Endothelial cell (in vitro differentiated cells): ENCODE results near the gene UBE2Z. TPM values are rescaled to one million over a fixed set of nuclear protein-coding genes. Genes with fewer than 3 reads are reported as not detected.
"Not testable (repeated sequence)": the region's sequence is repeated elsewhere in the genome, so short reads cannot be mapped to it uniquely, and the experiment has no call there.

Experiments used
- DNase-seq: peaks from one replicate; pipeline ENCODE4 v3.0.0; 2021; ENCODE audit warnings: low spot score
- H3K27ac Mint-ChIP-seq: one replicate; pipeline ENCODE4 v1.8.0; 2021; ENCODE audit warnings: mixed read lengths, inconsistent platforms; ENCODE audit not compliant: unreplicated experiment
- H3K27me3 Mint-ChIP-seq: one replicate; pipeline ENCODE4 v1.8.0; 2021; ENCODE audit warnings: mild to moderate bottlenecking, moderate library complexity, mixed read lengths, inconsistent platforms; ENCODE audit not compliant: unreplicated experiment
- H3K36me3 Mint-ChIP-seq: one replicate; pipeline ENCODE4 v1.8.0; 2021; ENCODE audit warnings: mild to moderate bottlenecking, low read depth, mixed read lengths, inconsistent platforms; ENCODE audit not compliant: unreplicated experiment
- H3K4me1 Mint-ChIP-seq: one replicate; pipeline ENCODE4 v1.8.0; 2021; ENCODE audit warnings: mild to moderate bottlenecking, mixed read lengths, inconsistent platforms; ENCODE audit not compliant: unreplicated experiment
- H3K4me3 Mint-ChIP-seq: one replicate; pipeline ENCODE4 v1.8.0; 2021; ENCODE audit warnings: mild to moderate bottlenecking, mixed read lengths, inconsistent platforms; ENCODE audit not compliant: unreplicated experiment
- H3K9me3 Mint-ChIP-seq: one replicate; pipeline ENCODE4 v1.8.0; 2021; ENCODE audit warnings: mixed read lengths, inconsistent platforms; ENCODE audit not compliant: unreplicated experiment
- CTCF ChIP-seq: fragments of 200-600 bp; sonication (generic); IDR thresholded peaks from one replicate; pipeline ENCODE4 v1.5.0; 2021; ENCODE audit warnings: antibody characterized with exemption; ENCODE audit not compliant: unreplicated experiment
- total RNA-seq: library from RNA; stranded (reverse); fragmentation: NEBNext Ultra II Directional; extraction: Animal tissue kit (Norgen Biotek cat#: 25700); gene quantifications from one replicate; pipeline ENCODE4 v1.2.1, GENCODE V29; 2021; ENCODE audit not compliant: unreplicated experiment

Gene UBE2Z
- total RNA-seq, 1 donor from 2014 or later = 81.8 TPM

DNA sequence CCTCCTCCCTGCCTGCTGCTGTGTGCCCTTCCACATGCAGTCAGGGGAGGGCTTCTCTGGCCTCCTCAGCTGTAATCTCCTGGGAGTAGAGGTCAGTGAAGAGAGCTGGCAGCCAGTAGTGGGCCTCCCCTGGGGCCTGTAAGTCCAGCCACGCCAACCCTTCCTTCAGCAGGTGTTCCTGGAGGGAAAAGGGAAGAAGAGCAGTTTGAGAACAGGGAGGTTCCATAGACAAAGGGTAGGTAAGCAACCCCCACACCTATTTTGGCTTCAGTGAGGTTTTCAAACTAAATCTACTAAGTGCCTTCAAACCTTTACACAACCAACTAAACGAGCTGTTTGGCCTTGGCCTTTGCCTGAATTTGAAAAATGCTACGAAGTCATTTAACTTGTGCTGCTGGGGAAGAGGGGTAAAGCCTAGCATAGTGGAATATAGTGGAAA is 22.2 kb downstream of the UBE2Z start:
- H3K9me3 Mint-ChIP-seq = no peaks in the 10 kb centered on the region
- peaks cover 40% of the 10 kb centered on the region for H3K36me3 Mint-ChIP-seq
- H3K27ac Mint-ChIP-seq = no peak overlapping the region
- H3K27me3 Mint-ChIP-seq = no peaks in the 10 kb centered on the region
- peaks cover 9% of the 10 kb centered on the region for H3K4me1 Mint-ChIP-seq
- no peak for TF ChIP-seq CTCF
- no peak overlapping the region for H3K4me3 Mint-ChIP-seq
- DNase-seq = no peak

DNA sequence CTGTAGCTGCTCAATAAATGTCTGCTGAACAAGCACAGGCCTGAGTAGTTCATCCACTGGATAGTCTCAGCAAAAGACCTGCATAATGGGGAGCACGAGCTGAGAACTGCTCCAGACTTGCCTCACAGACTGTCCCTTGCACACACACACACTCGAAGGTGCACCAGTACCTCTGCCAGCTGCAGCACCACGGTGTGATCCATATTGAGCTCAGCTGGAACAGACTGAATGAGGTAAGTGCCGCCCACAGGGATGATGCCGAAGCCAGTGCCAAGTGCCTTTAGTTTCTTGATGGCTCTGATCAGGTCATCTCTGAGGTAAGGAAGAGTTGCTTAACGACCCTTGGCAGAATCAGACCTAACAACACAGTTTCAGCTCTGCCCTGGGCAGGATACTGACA is 24.8 kb downstream of the UBE2Z start:
- peaks cover 2% of the 10 kb centered on the region for H3K27me3 Mint-ChIP-seq
- no peak for DNase-seq
- peaks cover 39% of the 10 kb centered on the region for H3K36me3 Mint-ChIP-seq

GRCh38 chr17:48944515-48945260 is 36.5 kb downstream of the UBE2Z start, which contains the start of gene SNF8:
SNF8 (minus strand) TSS chr17:48944842; CDS start chr17:48944734, 108 bp downstream.
- Mint-ChIP-seq H3K4me3 (peak within 1 kb of the TSS; percentile 98), H3K27me3 (peaks cover 5% of the 10 kb centered on the region), H3K4me1 (peaks cover 13% of the 10 kb centered on the region), H3K27ac (peak within 1 kb of the TSS; percentile 96), H3K9me3 (no peaks in the 10 kb centered on the region), H3K36me3 (peaks cover 6% of the 10 kb centered on the region)
- no peak for TF ChIP-seq CTCF
- DNase-seq = peak; percentile 99

More for the DNA sequence above, 24.8 kb downstream of the UBE2Z start:
- H3K4me1 Mint-ChIP-seq = peaks cover 8% of the 10 kb centered on the region
- TF ChIP-seq CTCF = no peak
- H3K9me3 Mint-ChIP-seq = no peaks in the 10 kb centered on the region
- peak overlapping the region; percentile 61 for H3K27ac Mint-ChIP-seq
- no peak overlapping the region for H3K4me3 Mint-ChIP-seq

DNA sequence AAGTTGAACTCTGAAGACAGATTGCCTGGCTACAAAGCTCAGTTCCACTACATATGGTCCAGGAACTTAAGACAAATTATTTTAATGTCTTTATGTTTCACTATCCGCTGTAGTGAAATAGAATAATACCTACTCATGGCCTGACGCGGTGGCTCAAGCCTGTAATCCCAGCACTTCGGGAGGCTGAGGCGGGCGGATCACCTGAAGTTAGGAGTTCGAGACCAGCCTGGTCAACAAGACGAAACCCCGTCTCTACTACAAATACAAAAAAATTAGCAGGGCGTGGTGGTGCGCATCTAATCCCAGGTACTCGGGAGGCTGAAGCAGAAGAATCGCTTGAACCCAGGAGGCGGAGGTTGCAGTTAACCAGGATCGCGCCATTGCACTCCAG is 37.0 kb downstream of the UBE2Z start:
- H3K36me3 Mint-ChIP-seq, DNase-seq, H3K9me3 Mint-ChIP-seq, H3K27me3 Mint-ChIP-seq: not testable (repeated sequence)
- H3K27ac Mint-ChIP-seq = peak overlapping the region; percentile 96
- peaks cover 13% of the 10 kb centered on the region for H3K4me1 Mint-ChIP-seq
- H3K4me3 Mint-ChIP-seq = peak overlapping the region; percentile 98

- TF ChIP-seq CTCF = no peak
- no peak for DNase-seq
- no peak overlapping the region for H3K4me3 Mint-ChIP-seq
These were observed 43.4 kb downstream of the UBE2Z start for GRCh38 chr17:48951572-48951971.

More at GRCh38 chr17:48951572-48951971, 43.4 kb downstream of the UBE2Z start:
- Mint-ChIP-seq H3K36me3 (no peaks in the 10 kb centered on the region), H3K9me3 (no peaks in the 10 kb centered on the region), H3K4me1 (no peaks in the 10 kb centered on the region), H3K27ac (no peak overlapping the region), H3K27me3 (no peaks in the 10 kb centered on the region)
